Esophagus squamous epithelium (tissue), 5 donors: Measurements from ENCODE around the gene PRPF31. TPM values are rescaled to one million over a fixed set of nuclear protein-coding genes. Genes with fewer than 3 reads are reported as not detected.
A peak's percentile ranks its signal among the peaks of the same experiment; 100 is the strongest.

Experiments
- DNase-seq: peaks from one replicate; lab custom pipeline; 2025; lab: John Stamatoyannopoulos, UW
- H3K27ac ChIP-seq, 4 donors: fragments of 200-600 bp; sonication (generic); one replicate each; pipeline ENCODE4 v1.5.1; 2016 to 2019; ENCODE audit warnings: mild to moderate bottlenecking in 1 of 4
- H3K27me3 ChIP-seq, 4 donors: fragments of 200-600 bp; sonication (generic); 1 replicate in 3 of 4; 2 replicates in 1 of 4; pipeline versions ENCODE4 v1.5.1 to v1.6.0; 2017 to 2021; ENCODE audit warnings: antibody characterized with exemption in 1 of 4
- H3K36me3 ChIP-seq, 3 donors: fragments of 200-600 bp; sonication (generic); one replicate each; pipeline ENCODE4 v1.5.1; 2016 to 2019
- H3K4me1 ChIP-seq, 3 donors: fragments of 200-600 bp; sonication (generic); one replicate each; pipeline ENCODE4 v1.5.1; 2017 to 2019
- H3K4me3 ChIP-seq, 4 donors: fragments of 200-600 bp; sonication (generic); 1 replicate in 3 of 4; 2 replicates in 1 of 4; pipeline ENCODE4 v1.5.1; 2016 to 2019; ENCODE audit warnings: mild to moderate bottlenecking in 2 of 4, moderate library complexity in 1 of 4
- H3K9me3 ChIP-seq, 3 donors: fragments of 200-600 bp; sonication (generic); one replicate each; pipeline ENCODE4 v1.5.1; 2016 to 2019
- POLR2A ChIP-seq, 4 donors: fragments of 450-650 bp; IDR thresholded peaks; one replicate each; pipeline ENCODE4 v1.6.1; 2017; ENCODE audit warnings: antibody characterized with exemption in 4 of 4, mild to moderate bottlenecking in 4 of 4, moderate library complexity in 3 of 4
- WGBS, 2 donors: methylation state at CpG; one replicate each; pipeline ENCODE4 v1.1.5; 2018; 5-methylcytosine and 5-hydroxymethylcytosine counted together
- intact Hi-C: fragments of 100-400 bp; cut with DNase I; formaldehyde crosslinking; loops from one replicate; pipeline ENCODE4 v1.15.0; 2022
- total RNA-seq, 4 donors: library from RNA; depleted of rRNA; stranded (reverse); fragments of >200 nt; gene quantifications; one replicate each; pipeline ENCODE4 v1.1.0, GENCODE V29; 2016
- TF ChIP-seq, protein P1 (sequence below), 6 experiments: fragments of 450-650 bp in 4 of 6; fragments of 200-600 bp in 2 of 6; sonication (generic) in 2 of 6; IDR thresholded peaks; one replicate each; pipeline ENCODE4 v1.5.1; 2016 to 2019; ENCODE audit warnings: antibody characterized with exemption in 6 of 6, mild to moderate bottlenecking in 4 of 6, moderate library complexity in 4 of 6
- donor health status: DM: yes; HTN: yes; CAD: no.

PRPF31 gene
- 10 to 100 TPM; 41.8 to 49.2 (median 43.2) TPM for total RNA-seq

DNA sequence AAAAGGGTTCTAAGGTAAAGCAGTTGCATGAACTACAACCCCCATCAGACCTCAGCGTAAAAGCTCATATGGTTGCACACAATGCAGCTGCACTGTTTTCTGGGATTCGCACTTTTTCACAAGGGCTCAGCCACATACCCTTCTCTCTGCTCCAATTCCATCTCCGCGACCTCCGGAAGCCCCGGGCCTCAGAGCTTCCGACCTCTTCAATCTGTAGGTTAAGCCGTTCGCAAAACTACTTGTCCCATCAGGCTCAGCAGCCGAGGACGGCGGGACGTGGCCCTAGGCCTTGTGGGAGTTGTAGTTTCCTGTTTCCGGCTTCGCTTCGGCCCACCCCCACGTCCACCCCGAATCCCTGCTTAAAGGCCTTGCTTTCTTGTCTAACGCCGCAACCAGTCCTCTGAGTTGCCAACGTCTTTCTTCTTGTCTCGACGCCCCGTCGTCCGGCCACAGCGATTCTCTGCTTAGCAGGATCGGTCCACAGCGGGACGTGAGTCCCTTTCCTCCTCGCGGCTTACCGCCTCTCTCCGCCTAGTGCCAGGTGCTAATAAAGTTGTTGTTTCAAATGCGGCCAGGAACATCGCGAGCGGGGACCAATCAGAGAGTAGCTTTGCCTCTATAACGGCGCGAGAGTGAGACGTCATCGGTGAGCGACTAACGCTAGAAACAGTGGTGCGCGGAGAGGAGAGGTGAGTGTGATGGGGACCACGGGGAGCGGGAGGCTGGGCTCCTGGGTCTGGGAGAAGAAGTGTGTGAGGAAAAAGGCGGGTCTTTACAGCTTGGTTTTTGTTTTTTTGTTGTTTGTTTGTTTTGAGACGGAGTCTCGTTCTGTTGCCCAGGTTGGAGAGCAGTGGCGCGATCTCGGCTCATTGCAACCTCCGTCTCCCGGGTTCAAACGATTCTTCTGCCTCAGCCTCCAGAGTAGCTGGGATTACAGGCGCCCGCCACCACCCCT, at the start of gene PRPF31, which contains the start of gene TFPT:
TSS of gene PRPF31 (plus strand) at position 646 of the 955 bp plus-strand sequence. CDS start 2,525 bp downstream, outside the sequence.
TSS of gene TFPT (minus strand) at position 549 of the 955 bp plus-strand sequence. CDS start at position 161, 388 bp downstream.
- DNase-seq, result peak; percentile 94
- H3K4me1 ChIP-seq, result peaks cover 19 to 31% (median 22%) of the 10 kb centered on the region in 3 donors
- no peaks in the 10 kb centered on the region for H3K9me3 ChIP-seq
- H3K27me3 ChIP-seq, result no peaks in the 10 kb centered on the region
- peak within 1 kb of the TSS; percentile 90 to 96 (median 91) for H3K27ac ChIP-seq
- intact Hi-C loops, result no loop called here
- peaks cover 5 to 50% (median 7%) of the 10 kb centered on the region in 3 donors for H3K36me3 ChIP-seq
- TF ChIP-seq, protein P1, sequence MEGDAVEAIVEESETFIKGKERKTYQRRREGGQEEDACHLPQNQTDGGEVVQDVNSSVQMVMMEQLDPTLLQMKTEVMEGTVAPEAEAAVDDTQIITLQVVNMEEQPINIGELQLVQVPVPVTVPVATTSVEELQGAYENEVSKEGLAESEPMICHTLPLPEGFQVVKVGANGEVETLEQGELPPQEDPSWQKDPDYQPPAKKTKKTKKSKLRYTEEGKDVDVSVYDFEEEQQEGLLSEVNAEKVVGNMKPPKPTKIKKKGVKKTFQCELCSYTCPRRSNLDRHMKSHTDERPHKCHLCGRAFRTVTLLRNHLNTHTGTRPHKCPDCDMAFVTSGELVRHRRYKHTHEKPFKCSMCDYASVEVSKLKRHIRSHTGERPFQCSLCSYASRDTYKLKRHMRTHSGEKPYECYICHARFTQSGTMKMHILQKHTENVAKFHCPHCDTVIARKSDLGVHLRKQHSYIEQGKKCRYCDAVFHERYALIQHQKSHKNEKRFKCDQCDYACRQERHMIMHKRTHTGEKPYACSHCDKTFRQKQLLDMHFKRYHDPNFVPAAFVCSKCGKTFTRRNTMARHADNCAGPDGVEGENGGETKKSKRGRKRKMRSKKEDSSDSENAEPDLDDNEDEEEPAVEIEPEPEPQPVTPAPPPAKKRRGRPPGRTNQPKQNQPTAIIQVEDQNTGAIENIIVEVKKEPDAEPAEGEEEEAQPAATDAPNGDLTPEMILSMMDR (IDR thresholded peaks at IDR 0.05), result peak in 2 of 6 experiments; percentile 3 to 32
- TF ChIP-seq POLR2A (IDR thresholded peaks at IDR 0.05), result peak in 3 of 4 donors; percentile 38 to 64 (median 52)
- WGBS, 2 donors, result 0% methylated on average over 53 to 58 of the region's 60 CpGs
- peak within 1 kb of the TSS; percentile 62 to 92 (median 83) for H3K4me3 ChIP-seq

DNA sequence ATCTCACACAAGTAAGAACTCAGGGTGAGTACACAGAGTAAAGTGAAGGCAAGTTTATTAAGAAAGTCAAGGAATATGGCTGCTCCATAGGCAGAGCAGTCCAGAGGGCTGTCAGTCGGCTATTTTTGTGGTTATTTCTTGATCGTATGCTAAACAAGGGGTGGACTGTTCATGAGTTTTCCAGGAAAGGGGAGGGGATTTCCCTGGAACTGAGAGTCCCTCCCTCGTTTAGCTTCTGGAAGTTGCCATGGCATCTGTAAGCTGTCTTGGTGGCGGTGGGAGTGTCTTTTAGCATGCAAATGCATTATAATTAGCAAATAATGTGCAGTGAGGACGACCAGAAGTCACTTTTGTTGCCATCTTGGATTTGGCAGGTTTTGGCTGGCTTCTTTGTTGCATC, 46.1 kb upstream of the PRPF31 start:
- no peak for DNase-seq
- no peak overlapping the region for H3K27ac ChIP-seq
- no peaks in the 10 kb centered on the region for H3K27me3 ChIP-seq
- WGBS, 2 donors, result 56 to 68% methylated on average over 5 of the region's 5 CpGs
- peaks cover 0 to 11% (median 9%) of the 10 kb centered on the region in 3 donors for H3K9me3 ChIP-seq
- H3K36me3 ChIP-seq, result no peaks in the 10 kb centered on the region
- intact Hi-C loops, result no loop called here
- TF ChIP-seq, protein P1 (IDR thresholded peaks at IDR 0.05), result no peak
- TF ChIP-seq POLR2A (IDR thresholded peaks at IDR 0.05), result no peak
- H3K4me1 ChIP-seq, result no peaks in the 10 kb centered on the region
- H3K4me3 ChIP-seq, result no peak overlapping the region

DNA sequence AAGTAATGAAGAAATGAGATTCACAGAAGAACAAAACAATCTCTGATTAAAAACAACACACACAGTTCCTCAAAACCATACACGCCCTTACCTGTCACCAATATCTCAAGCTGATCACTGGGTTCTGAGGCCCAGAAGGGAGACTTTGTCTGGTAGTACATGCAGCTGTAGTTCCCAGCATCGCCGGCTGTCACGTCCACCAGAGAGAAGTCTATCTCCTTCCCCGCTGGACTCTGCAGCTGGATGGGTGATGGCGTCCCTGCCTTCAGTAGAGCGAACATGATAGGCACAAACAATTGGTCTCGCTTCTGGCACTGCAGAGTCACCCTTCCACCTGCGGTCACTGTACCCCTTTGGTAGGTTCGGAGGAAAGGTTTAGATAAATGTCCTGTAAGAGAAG, 41.7 kb upstream of the PRPF31 start:
- H3K4me3 ChIP-seq, result no peak overlapping the region
- H3K9me3 ChIP-seq, result peaks cover 0 to 11% (median 9%) of the 10 kb centered on the region in 3 donors
- 87 to 89% methylated on average over 9 to 10 of the region's 10 CpGs for WGBS, 2 donors
- H3K4me1 ChIP-seq, result no peaks in the 10 kb centered on the region
- TF ChIP-seq POLR2A (IDR thresholded peaks at IDR 0.05), result no peak
- TF ChIP-seq, protein P1 (IDR thresholded peaks at IDR 0.05), result no peak
- H3K27ac ChIP-seq, result no peak overlapping the region
- DNase-seq, result no peak
- H3K36me3 ChIP-seq, result no peaks in the 10 kb centered on the region
- intact Hi-C loops, result no loop called here
- no peaks in the 10 kb centered on the region for H3K27me3 ChIP-seq

GRCh38 chr19:54074851-54075250, 40.7 kb upstream of the PRPF31 start:
- WGBS, 2 donors, result 56 to 75% methylated on average over 8 of the region's 9 CpGs
- H3K4me3 ChIP-seq, result no peak overlapping the region

More at GRCh38 chr19:54074851-54075250, 40.7 kb upstream of the PRPF31 start:
- Histone ChIP-seq H3K9me3 (peaks cover 0 to 5% (median 1%) of the 10 kb centered on the region in 3 donors), H3K4me1 (no peaks in the 10 kb centered on the region), H3K36me3 (no peaks in the 10 kb centered on the region), H3K27me3 (no peaks in the 10 kb centered on the region), H3K27ac (no peak overlapping the region)
- intact Hi-C loops, result no loop called here
- TF ChIP-seq, protein P1 (IDR thresholded peaks at IDR 0.05), result no peak
- TF ChIP-seq POLR2A (IDR thresholded peaks at IDR 0.05), result no peak
- DNase-seq, result no peak
